22Rv1 (cell line): ENCODE results near the gene ALDH1A3.

Source experiments
- CTCF ChIP-seq: fragments of 450-650 bp; IDR thresholded peaks from 2 replicates; pipeline ENCODE4 v1.5.1; 2017; ENCODE audit warnings: mild to moderate bottlenecking
- ZFX ChIP-seq: fragments of 450-650 bp; IDR thresholded peaks from 2 replicates; pipeline ENCODE4 v1.6.1; 2017; ENCODE audit warnings: antibody characterized with exemption, borderline replicate concordance

GRCh38 chr15:100863075-100863795, 16.4 kb upstream of the ALDH1A3 start:
- TF ChIP-seq CTCF (no peak), ZFX (no peak)
